HG03280 (cell line): ENCODE results near the gene LRRC61.

Source experiments
- ATAC-seq: cut with Tn5 transposase; IDR thresholded peaks from one replicate; pipeline ENCODE4 v1.9.1; 2021; ENCODE audit warnings: mild to moderate bottlenecking, moderate library complexity; ENCODE audit not compliant: unreplicated experiment

The LRRC61 gene

GRCh38 chr7:150346922-150347321 lies 23.8 kb downstream of the LRRC61 start:
- no peak for ATAC-seq

DNA sequence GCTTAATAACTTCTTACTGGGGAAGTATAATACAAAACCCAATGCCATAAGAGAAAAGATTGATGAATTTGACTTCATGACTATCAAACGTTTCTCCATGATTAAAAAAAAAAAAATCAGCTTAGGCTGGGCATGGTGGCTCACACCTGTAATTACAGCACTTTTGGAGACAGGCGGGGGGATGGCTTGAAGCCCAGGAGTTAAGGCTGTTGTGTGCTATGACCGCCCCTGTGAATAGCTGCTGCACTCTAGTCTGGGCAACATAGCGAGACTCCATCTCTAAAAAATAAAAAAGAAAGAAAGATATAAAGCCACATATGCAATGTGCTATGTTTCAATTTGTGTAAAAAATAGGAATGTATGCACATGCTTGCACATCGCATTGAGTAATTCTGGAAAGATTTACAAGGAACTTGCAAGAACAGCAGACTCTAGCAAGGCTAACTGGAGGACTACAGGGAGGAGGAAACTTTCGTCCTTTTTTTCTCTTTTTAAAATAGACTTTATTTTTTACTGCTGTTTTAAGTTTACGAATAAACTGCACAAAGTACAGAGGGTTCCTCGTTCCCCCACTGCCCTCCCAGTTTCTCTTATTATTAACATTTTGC lies 28.5 kb downstream of the LRRC61 start:
- no peak for ATAC-seq

GRCh38 chr7:150355666-150356059 lies 32.5 kb downstream of the LRRC61 start:
- ATAC-seq: no peak

GRCh38 chr7:150356265-150356897 lies 33.2 kb downstream of the LRRC61 start:
- ATAC-seq: no peak

DNA sequence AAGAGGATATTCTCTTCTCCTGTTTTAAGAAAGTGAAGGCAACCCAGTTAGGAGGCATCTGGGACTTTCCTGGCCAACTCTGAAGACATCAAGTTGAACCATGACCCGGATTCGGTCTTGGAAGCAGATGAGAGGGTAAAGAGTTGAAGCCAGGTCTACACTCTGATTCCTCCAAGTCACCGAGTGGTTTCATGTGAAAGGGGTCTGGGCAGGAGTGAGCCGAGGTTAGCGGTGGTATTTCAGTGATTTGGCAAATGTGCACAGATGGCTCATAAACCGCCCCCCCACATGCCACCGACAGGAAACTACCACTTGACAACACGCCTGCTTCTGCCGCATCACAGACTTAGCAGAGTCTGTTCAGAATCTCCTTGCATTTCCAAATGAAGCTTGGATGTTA lies 34.1 kb downstream of the LRRC61 start:
- peak; percentile 50 for ATAC-seq

- no peak for ATAC-seq
Observed at GRCh38 chr7:150357771-150358427, 34.7 kb downstream of the LRRC61 start.

GRCh38 chr7:150358433-150358832 lies 35.3 kb downstream of the LRRC61 start:
- ATAC-seq: no peak

DNA sequence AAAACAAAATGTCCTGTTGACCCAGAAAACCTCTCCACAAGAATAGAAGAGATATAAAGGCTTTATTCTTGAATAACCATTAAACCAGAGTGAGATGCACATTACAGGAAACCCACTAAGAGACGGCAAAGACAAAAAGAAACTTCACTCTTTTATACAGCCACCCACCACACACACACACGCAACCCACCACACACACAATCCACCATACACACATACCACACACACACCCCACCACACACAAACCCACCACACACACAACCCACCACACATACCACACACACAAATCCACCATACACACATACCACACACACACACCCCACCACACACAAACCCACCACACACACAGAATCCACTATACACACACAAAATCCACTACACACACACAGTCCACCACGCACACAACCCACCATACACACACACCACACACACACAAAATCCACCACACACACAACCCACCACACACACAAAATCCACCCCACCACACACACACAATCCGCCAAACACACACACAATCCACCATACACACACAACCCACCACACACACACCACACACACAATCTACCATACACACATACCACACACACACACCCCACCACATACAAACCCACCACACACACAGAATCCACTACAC lies 36.0 kb downstream of the LRRC61 start:
- no peak for ATAC-seq

- ATAC-seq: no peak
Observed at GRCh38 chr7:150359622-150360362, 36.6 kb downstream of the LRRC61 start.

DNA sequence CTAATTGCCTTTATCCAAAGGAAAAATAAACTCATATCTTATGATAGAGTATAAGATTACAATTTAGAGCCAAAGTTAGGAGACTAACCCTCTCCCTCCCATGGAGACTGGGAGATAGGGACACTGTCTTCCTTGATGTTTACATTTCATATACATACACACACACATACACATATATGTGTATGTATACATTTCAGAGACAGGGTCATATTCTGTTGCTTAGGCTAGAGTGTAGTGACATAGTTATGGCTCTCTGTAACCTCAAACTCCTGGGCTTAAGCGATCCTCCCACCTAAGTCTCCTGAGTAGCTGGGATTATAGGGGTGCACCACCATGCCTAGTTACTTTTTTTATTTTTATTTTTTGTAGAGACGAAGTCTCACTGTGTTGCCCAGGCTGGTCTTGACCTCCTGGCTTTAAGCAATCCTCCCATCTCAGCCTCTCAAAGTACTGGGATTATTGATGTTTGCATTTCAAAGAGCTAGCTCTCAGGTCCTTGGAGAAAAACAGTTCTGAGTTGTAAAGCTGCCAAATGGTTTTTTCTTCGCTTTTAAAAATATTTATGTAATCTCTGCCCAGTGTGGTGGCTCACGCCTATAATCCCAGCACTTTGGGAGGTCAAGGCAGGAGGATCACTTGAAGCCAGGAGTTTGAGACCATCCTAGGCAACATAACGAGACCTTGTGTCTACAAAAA lies 37.4 kb downstream of the LRRC61 start:
- ATAC-seq: no peak

- no peak for ATAC-seq
Observed at GRCh38 chr7:150361402-150361801, 38.2 kb downstream of the LRRC61 start.

GRCh38 chr7:150361807-150362621 lies 38.9 kb downstream of the LRRC61 start:
- ATAC-seq: no peak

DNA sequence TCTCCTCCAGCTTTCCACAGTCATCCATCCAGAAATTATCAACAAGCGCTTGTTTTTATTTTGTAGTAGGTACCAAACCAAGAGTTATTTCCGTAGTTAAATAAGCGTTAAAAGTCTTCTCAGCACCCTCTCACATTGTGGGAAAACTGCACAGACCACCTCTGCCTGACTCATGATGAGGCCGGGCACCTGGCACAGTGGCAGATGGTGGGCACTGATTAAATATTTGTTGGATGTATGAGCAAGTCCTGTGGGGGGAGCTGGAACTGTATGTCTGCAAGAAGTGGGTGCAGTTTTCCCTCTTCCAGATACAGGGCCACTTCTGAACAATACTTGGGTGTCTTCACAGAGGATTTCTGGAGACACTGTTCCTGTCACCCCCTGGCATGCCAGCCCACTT lies 40.2 kb downstream of the LRRC61 start:
- no peak for ATAC-seq

GRCh38 chr7:150363872-150364271 lies 40.7 kb downstream of the LRRC61 start:
- ATAC-seq: no peak

GRCh38 chr7:150365194-150365593 lies 42.0 kb downstream of the LRRC61 start:
- ATAC-seq: no peak

DNA sequence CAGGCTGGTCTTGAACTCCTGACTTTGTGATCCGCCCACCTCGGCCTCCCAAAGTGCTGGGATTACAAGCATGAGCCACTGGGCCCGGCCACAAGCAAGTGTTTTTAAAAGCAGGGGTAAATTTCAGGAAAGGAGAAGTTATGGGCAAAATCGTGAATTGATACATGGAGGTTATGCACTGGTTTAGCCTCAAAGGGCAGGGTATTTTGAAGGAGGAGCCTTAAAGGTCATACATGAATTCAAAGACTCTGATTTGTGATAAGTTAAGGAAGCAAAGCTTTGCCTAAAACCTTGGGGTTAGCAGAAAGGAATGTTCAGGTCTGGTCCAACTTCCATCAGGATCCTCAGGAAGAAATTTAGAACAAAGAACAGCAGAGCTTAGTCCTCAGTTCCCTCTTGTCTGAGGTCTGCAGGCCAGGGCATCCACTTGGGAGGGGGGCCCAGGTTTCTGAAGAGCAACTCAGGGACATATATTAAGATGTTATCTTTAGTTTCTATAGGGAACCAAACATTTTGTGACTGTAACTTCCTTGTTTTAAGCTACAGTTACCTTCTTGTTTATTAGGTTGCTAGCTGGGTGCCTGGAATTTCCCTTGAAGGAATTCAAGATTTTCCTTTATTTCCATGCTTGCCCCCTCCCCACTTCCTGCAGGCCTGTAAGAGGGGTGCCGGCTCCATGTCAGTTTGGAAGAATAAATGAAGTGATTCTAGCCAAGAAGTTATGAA lies 42.7 kb downstream of the LRRC61 start:
- ATAC-seq: no peak

DNA sequence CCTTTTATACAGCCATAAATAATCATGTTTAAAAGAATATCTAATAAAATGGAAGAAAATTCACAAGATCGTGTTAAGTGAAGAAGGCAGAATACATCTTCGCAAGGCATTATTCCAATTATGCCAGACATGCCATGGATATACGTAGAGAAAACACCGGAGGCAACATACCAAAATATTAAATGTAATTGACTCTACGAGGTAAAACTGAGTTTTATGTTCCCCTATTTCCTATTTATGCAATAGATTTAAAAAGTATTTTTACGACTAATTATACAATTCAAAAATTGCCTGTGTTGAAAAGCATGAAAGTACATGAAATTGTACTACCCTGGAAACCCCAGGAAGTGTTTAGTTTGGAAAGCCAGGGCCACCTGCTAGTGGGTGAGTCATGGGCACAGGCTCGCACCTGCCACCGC lies 44.5 kb downstream of the LRRC61 start:
- ATAC-seq: no peak

- peak; percentile 67 for ATAC-seq
Observed at GRCh38 chr7:150368096-150368883, 45.1 kb downstream of the LRRC61 start, which contains the start of gene REPIN1. Gene REPIN1 (plus strand): TSS chr7:150368822. CDS start chr7:150369712, 890 bp downstream.
